Small intestine (tissue), 7 donors: ENCODE measurements around the gene DCC. TPM values are rescaled to one million over a fixed set of nuclear protein-coding genes. Genes with fewer than 3 reads are reported as not detected.

ENCODE experiments used
- DNase-seq, 2 donors: peaks; one replicate each; pipeline versions ENCODE4 v3.0.0 to v3.0.0-alpha.2; 2013
- FAIRE-seq: peaks from 2 replicates; lab custom pipeline; 2012; peaks lifted over from hg19 to GRCh38; lab: Jason Lieb, UNC
- H3K27ac ChIP-seq, 3 donors: one replicate each; pipeline ENCODE4 v1.5.1; 2013; ENCODE audit warnings: low read length in 2 of 3, mild to moderate bottlenecking in 2 of 3, control low read depth in 1 of 3, inconsistent platforms in 1 of 3, low read depth in 1 of 3, moderate library complexity in 1 of 3
- H3K27me3 ChIP-seq, 3 donors: one replicate each; pipeline ENCODE4 v1.6.1; 2013; ENCODE audit warnings: low read length in 3 of 3, inconsistent platforms in 1 of 3; ENCODE audit not compliant: control insufficient read depth in 3 of 3, insufficient read depth in 3 of 3
- H3K36me3 ChIP-seq, 3 donors: one replicate each; pipeline ENCODE4 v1.6.1; 2013; ENCODE audit warnings: low read length in 3 of 3, inconsistent platforms in 1 of 3, low read depth in 1 of 3, mild to moderate bottlenecking in 1 of 3, moderate library complexity in 1 of 3; ENCODE audit not compliant: control insufficient read depth in 3 of 3, insufficient read depth in 2 of 3
- H3K4me1 ChIP-seq, 3 donors: one replicate each; pipeline ENCODE4 v1.6.1; 2013; ENCODE audit warnings: low read length in 2 of 3, inconsistent platforms in 1 of 3, low read depth in 1 of 3, mild to moderate bottlenecking in 1 of 3, moderate library complexity in 1 of 3; ENCODE audit not compliant: control insufficient read depth in 3 of 3, insufficient read depth in 2 of 3
- H3K4me3 ChIP-seq, 3 donors: one replicate each; pipeline ENCODE4 v1.5.1; 2013; ENCODE audit warnings: low read length in 3 of 3, control low read depth in 1 of 3, inconsistent platforms in 1 of 3, low read depth in 1 of 3, mild to moderate bottlenecking in 1 of 3, moderate library complexity in 1 of 3
- H3K9me3 ChIP-seq, 2 donors: one replicate each; pipeline ENCODE4 v1.6.1; 2013; ENCODE audit warnings: low read depth in 1 of 2, low read length in 1 of 2; ENCODE audit not compliant: control insufficient read depth in 2 of 2, insufficient read depth in 1 of 2
- WGBS, 3 donors: extraction: QIAGEN DNeasy Blood & Tissue Kit; methylation state at CpG; one replicate each; pipeline ENCODE4 v1.1.7; 2013; 5-methylcytosine and 5-hydroxymethylcytosine counted together
- polyA plus RNA-seq, 4 donors: library from polyadenylated mRNA; stranded (reverse) in 3 of 4; unstranded in 1 of 4; fragments of 200-250 nt in 3 of 4; fragments of 120-200 nt in 1 of 4; gene quantifications; one replicate each; pipeline versions ENCODE4 v1.2.1 to v1.2.3, GENCODE V29; 2013
- donor health status: healthy with polysubstance abuse.
- donor health status: control.
- donor health status: control.
- donor health status: Bipolar disorder and iron deficiency.
- donor health status: healthy.

The DCC gene
- polyA plus RNA-seq, 4 donors = 0.03 to 0.30 TPM; not detected in 2

- Histone ChIP-seq H3K4me1 (no peaks in the 10 kb centered on the region), H3K9me3 (no peaks in the 10 kb centered on the region), H3K36me3 (no peaks in the 10 kb centered on the region), H3K4me3 (no peak overlapping the region), H3K27me3 (no peaks in the 10 kb centered on the region), H3K27ac (no peak overlapping the region)
- 80 to 87% (median 81%) methylated on average over 1 of the region's 1 CpG for WGBS, 3 donors
- no peak for FAIRE-seq
- no peak for DNase-seq
Observed at GRCh38 chr18:53324353-53324752, 984.4 kb downstream of the DCC start.

- no peaks in the 10 kb centered on the region for H3K4me1 ChIP-seq
- H3K27ac ChIP-seq = no peak overlapping the region
- H3K27me3 ChIP-seq = no peaks in the 10 kb centered on the region
- DNase-seq (no peak), FAIRE-seq (no peak)
- WGBS, 3 donors = 41 to 65% (median 44%) methylated on average over 8 of the region's 8 CpGs
- H3K9me3 ChIP-seq = no peaks in the 10 kb centered on the region
- H3K4me3 ChIP-seq = no peak overlapping the region
- no peaks in the 10 kb centered on the region for H3K36me3 ChIP-seq
Observed at GRCh38 chr18:53360501-53361443, 1020.8 kb downstream of the DCC start.

- Histone ChIP-seq H3K9me3 (no peaks in the 10 kb centered on the region), H3K4me1 (no peaks in the 10 kb centered on the region), H3K36me3 (no peaks in the 10 kb centered on the region), H3K4me3 (no peak overlapping the region), H3K27ac (no peak overlapping the region), H3K27me3 (no peaks in the 10 kb centered on the region)
- WGBS, 3 donors = 22 to 54% (median 41%) methylated on average over 2 of the region's 2 CpGs
- DNase-seq = no peak
- FAIRE-seq = no peak
Observed at GRCh38 chr18:53375621-53376020, 1035.6 kb downstream of the DCC start.

GRCh38 chr18:53380063-53380639, 1040.2 kb downstream of the DCC start:
- Histone ChIP-seq H3K9me3 (no peaks in the 10 kb centered on the region), H3K36me3 (no peaks in the 10 kb centered on the region), H3K4me1 (no peaks in the 10 kb centered on the region), H3K27me3 (no peaks in the 10 kb centered on the region), H3K27ac (no peak overlapping the region), H3K4me3 (no peak overlapping the region)
- FAIRE-seq (no peak), DNase-seq (peak; percentile 4 to 30)
- WGBS, 3 donors = 73 to 92% (median 83%) methylated on average over 1 of the region's 1 CpG

- DNase-seq = no peak
- FAIRE-seq = no peak
- no peak overlapping the region for H3K4me3 ChIP-seq
- no peaks in the 10 kb centered on the region for H3K27me3 ChIP-seq
- no peaks in the 10 kb centered on the region for H3K9me3 ChIP-seq
- 19 to 38% (median 33%) methylated on average over 1 of the region's 1 CpG for WGBS, 3 donors
- H3K36me3 ChIP-seq = no peaks in the 10 kb centered on the region
- no peak overlapping the region for H3K27ac ChIP-seq
- H3K4me1 ChIP-seq = no peaks in the 10 kb centered on the region
Observed at GRCh38 chr18:53382870-53383269, 1042.9 kb downstream of the DCC start.

- Histone ChIP-seq H3K27ac (no peak overlapping the region), H3K4me1 (no peaks in the 10 kb centered on the region), H3K27me3 (no peaks in the 10 kb centered on the region), H3K9me3 (no peaks in the 10 kb centered on the region), H3K36me3 (no peaks in the 10 kb centered on the region), H3K4me3 (no peak overlapping the region)
- DNase-seq (no peak), FAIRE-seq (no peak)
- WGBS, 3 donors = 51 to 55% (median 53%) methylated on average over 3 of the region's 3 CpGs
Observed at GRCh38 chr18:53385889-53386288, 1045.9 kb downstream of the DCC start.

GRCh38 chr18:53387581-53387980, 1047.6 kb downstream of the DCC start:
- 52 to 68% (median 67%) methylated on average over 3 of the region's 3 CpGs for WGBS, 3 donors
- no peak for FAIRE-seq

GRCh38 chr18:53402670-53403069, 1062.7 kb downstream of the DCC start:
- Histone ChIP-seq H3K27ac (no peak overlapping the region), H3K27me3 (no peaks in the 10 kb centered on the region), H3K4me1 (no peaks in the 10 kb centered on the region), H3K4me3 (no peak overlapping the region), H3K36me3 (no peaks in the 10 kb centered on the region), H3K9me3 (no peaks in the 10 kb centered on the region)
- DNase-seq (no peak), FAIRE-seq (no peak)
- 48 to 69% (median 56%) methylated on average over 3 of the region's 3 CpGs for WGBS, 3 donors

More at GRCh38 chr18:53387581-53387980, 1047.6 kb downstream of the DCC start:
- DNase-seq = no peak
- H3K9me3 ChIP-seq = no peaks in the 10 kb centered on the region
- no peaks in the 10 kb centered on the region for H3K36me3 ChIP-seq
- H3K4me1 ChIP-seq = no peaks in the 10 kb centered on the region
- no peak overlapping the region for H3K4me3 ChIP-seq
- H3K27me3 ChIP-seq = no peaks in the 10 kb centered on the region
- H3K27ac ChIP-seq = no peak overlapping the region
